K562 (cell line): ENCODE data around the gene BCAR1. TPM values are rescaled to one million over a fixed set of nuclear protein-coding genes. Genes with fewer than 3 reads are reported as not detected.

ENCODE experiments used
- ASH1L ChIP-seq: fragments of 450-650 bp; IDR thresholded peaks from 2 replicates; pipeline ENCODE4 v1.6.1; 2018; ENCODE audit warnings: borderline replicate concordance, mild to moderate bottlenecking, low read depth; ENCODE audit not compliant: partially characterized antibody
- ELF4 ChIP-seq: fragments of 450-650 bp; formaldehyde crosslinking; IDR thresholded peaks from 2 replicates; pipeline ENCODE4 v1.4.0; 2022; ENCODE audit warnings: missing genetic modification characterization
- EP400 ChIP-seq: fragments of 450-650 bp; IDR thresholded peaks from 2 replicates; pipeline ENCODE4 v1.6.1; 2017; ENCODE audit warnings: antibody characterized with exemption, mild to moderate bottlenecking, moderate library complexity
- FIP1L1 ChIP-seq: fragments of 200-400 bp; formaldehyde crosslinking; IDR thresholded peaks from 2 replicates; pipeline ENCODE4 v1.6.1; 2018; ENCODE audit warnings: mild to moderate bottlenecking, low read depth, low read length; ENCODE audit not compliant: poor library complexity, severe bottlenecking
- HLTF ChIP-seq: fragments of 450-650 bp; IDR thresholded peaks from 2 replicates; pipeline ENCODE4 v1.6.1; 2016
- MBD1 ChIP-seq: fragments of 250-450 bp; sonication (Bioruptor Pico); IDR thresholded peaks from 2 replicates; pipeline ENCODE4 v1.8.0; 2022; ENCODE audit warnings: inconsistent platforms
- MIER1 ChIP-seq: fragments of 450-650 bp; IDR thresholded peaks from 2 replicates; pipeline ENCODE4 v1.6.1; 2016; ENCODE audit warnings: antibody characterized with exemption, mild to moderate bottlenecking, low read depth
- NEUROD1 ChIP-seq: fragments of 150-350 bp; IDR thresholded peaks from 2 replicates; pipeline ENCODE4 v1.6.1; 2014; ENCODE audit warnings: borderline replicate concordance, low read length, low read depth; ENCODE audit not compliant: partially characterized antibody
- NFIX ChIP-seq: fragments of 250-450 bp; sonication (Bioruptor Pico); IDR thresholded peaks from 2 replicates; pipeline ENCODE4 v1.4.0; 2020; ENCODE audit warnings: low read depth, mild to moderate bottlenecking, moderate library complexity
- NR2C1 ChIP-seq, 2 experiments: fragments of 450-650 bp; IDR thresholded peaks; 2 replicates each; pipeline ENCODE4 v1.6.1; 2017; ENCODE audit warnings: mild to moderate bottlenecking in 2 of 2, antibody characterized with exemption in 1 of 2, inconsistent platforms in 1 of 2, missing compliant biosample characterization in 1 of 2, missing genetic modification characterization in 1 of 2
- NR2C2 ChIP-seq, 2 experiments: fragments of 200-800 bp in 1 of 2; sonication (Bioruptor generic) in 1 of 2; sonication (generic) in 1 of 2; formaldehyde crosslinking in 1 of 2; IDR thresholded peaks; 2 replicates each; pipeline versions ENCODE4 v1.6.1 to v1.8.0; 2016 to 2022; ENCODE audit warnings: mild to moderate bottlenecking in 1 of 2, missing compliant biosample characterization in 1 of 2, missing genetic modification characterization in 1 of 2, missing genetic modification reagents in 1 of 2
- POLR2A ChIP-seq: fragments of 450-650 bp; conservative IDR thresholded peaks from 2 replicates; pipeline ENCODE4 v1.6.1; 2016
- POLR2AphosphoS5 ChIP-seq: IDR thresholded peaks from 2 replicates; pipeline ENCODE4 v1.6.1; 2011; ENCODE audit warnings: mild to moderate bottlenecking, low read depth, low read length, moderate library complexity; ENCODE audit not compliant: control insufficient read depth, insufficient read depth
- RBM17 ChIP-seq: fragments of 200-400 bp; formaldehyde crosslinking; IDR thresholded peaks from 2 replicates; pipeline ENCODE4 v1.6.1; 2017; ENCODE audit warnings: low read depth, mild to moderate bottlenecking, low read length, borderline replicate concordance
- RBM22 ChIP-seq: fragments of 200-400 bp; formaldehyde crosslinking; IDR thresholded peaks from 2 replicates; pipeline ENCODE4 v1.6.1; 2018; ENCODE audit warnings: low read length, low read depth; ENCODE audit not compliant: poor library complexity, severe bottlenecking
- TSC22D4 ChIP-seq: fragments of 450-650 bp; IDR thresholded peaks from 2 replicates; pipeline ENCODE4 v1.6.1; 2016; ENCODE audit warnings: missing genetic modification characterization, missing biosample characterization, control low read depth
- XRCC3 ChIP-seq: fragments of 450-650 bp; IDR thresholded peaks from 2 replicates; pipeline ENCODE4 v1.6.1; 2017; ENCODE audit warnings: mild to moderate bottlenecking, moderate library complexity
- XRCC5 ChIP-seq: fragments of 200-400 bp; formaldehyde crosslinking; IDR thresholded peaks from 2 replicates; pipeline ENCODE4 v1.6.1; 2017; ENCODE audit warnings: low read depth, mild to moderate bottlenecking, low read length
- ZMIZ1 ChIP-seq, 2 experiments: fragments of 150-350 bp in 1 of 2; IDR thresholded peaks; 2 replicates each; pipeline ENCODE4 v1.6.1; 2012 to 2016; ENCODE audit warnings: low read depth in 2 of 2, low read length in 2 of 2, mild to moderate bottlenecking in 1 of 2, moderate library complexity in 1 of 2
- ZNF217 ChIP-seq: sonication (generic); formaldehyde crosslinking; IDR thresholded peaks from 2 replicates; pipeline ENCODE4 v1.8.0; 2022; ENCODE audit warnings: mild to moderate bottlenecking, missing genetic modification reagents
- ZNF639 ChIP-seq, 2 experiments: fragments of 200-800 bp in 1 of 2; sonication (Bioruptor generic) in 1 of 2; sonication (generic) in 1 of 2; formaldehyde crosslinking in 1 of 2; IDR thresholded peaks in 1 of 2; conservative IDR thresholded peaks in 1 of 2; 2 replicates each; pipeline versions ENCODE4 v1.5.0 to v1.6.1; 2016 to 2020; ENCODE audit warnings: missing compliant biosample characterization in 1 of 2, missing genetic modification characterization in 1 of 2, missing genetic modification reagents in 1 of 2
- polyA plus RNA-seq, 8 experiments: library from polyadenylated mRNA; depleted of rRNA in 4 of 8; stranded (reverse) in 5 of 8; unstranded in 3 of 8; fragments of >200 nt; fragmentation: Nextera tagmentation in 2 of 8; fragmentation: Illumina TruSeq in 1 of 8; extraction: Ambion mirVana in 2 of 8; extraction: Trizol in 1 of 8; gene quantifications; 2 replicates each; pipeline versions ENCODE4 v1.2.1 to v1.2.3, GENCODE V29; 2011 to 2014; ENCODE audit warnings: inconsistent platforms in 1 of 8, missing spikeins in 1 of 8
- total RNA-seq, 7 experiments: library from RNA; depleted of rRNA in 6 of 7; stranded (reverse); fragments of >200 nt in 6 of 7; fragmentation: Illumina TruSeq in 2 of 7; extraction: Trizol in 2 of 7; gene quantifications; 2 replicates each; pipeline versions ENCODE4 v1.2.1 to v1.2.3, GENCODE V29; 2011 to 2021; ENCODE audit warnings: low replicate concordance in 1 of 7

Gene BCAR1
- total and polyA plus RNA-seq, 9 of the 15 experiments (the other 6 are each of a cell fraction or from before 2014, with no cell fraction given): 0.10 to 26.3 (median 3.6) TPM

GRCh38 chr16:75251280-75252048 lies at the start of gene BCAR1 (continued):
- no peak for TF ChIP-seq ZMIZ1 (IDR thresholded peaks at IDR 0.05; ENCODE audit: low read depth in 2 of 2, low read length in 2 of 2)
- TF ChIP-seq MIER1: no peak
- no peak for TF ChIP-seq HLTF
- no peak for TF ChIP-seq NFIX
- TF ChIP-seq ZNF217: no peak
- no peak for TF ChIP-seq ASH1L
- TF ChIP-seq FIP1L1: peak; percentile 16
- TF ChIP-seq ZNF639 (CRISPR knock-in tag; conservative IDR thresholded peaks at IDR 0.05 in 1 of 2, IDR thresholded peaks at IDR 0.05 in 1 of 2): peak in 1 of 2 experiments; percentile 71; a peak in 2 of 4 replicates
- TF ChIP-seq POLR2A: no peak
- TF ChIP-seq XRCC5: no peak
- no peak for TF ChIP-seq ELF4
- TF ChIP-seq NR2C2 (CRISPR knock-in tag; IDR thresholded peaks at IDR 0.05): no peak
- TF ChIP-seq NR2C2 (tag; IDR thresholded peaks at IDR 0.05): peak; percentile 37; the same call in 1 of the 2 replicates
- TF ChIP-seq XRCC3: no peak
- TF ChIP-seq MBD1 (CRISPR knock-in tag): no peak
- TF ChIP-seq EP400: no peak
- no peak for TF ChIP-seq RBM17
- no peak for TF ChIP-seq NR2C1 (IDR thresholded peaks at IDR 0.05)
- no peak for TF ChIP-seq NR2C1 (tag; IDR thresholded peaks at IDR 0.05)
- TF ChIP-seq POLR2AphosphoS5: peak; percentile 56; the same call in 1 of the 2 replicates
- TF ChIP-seq TSC22D4 (tag): no peak
- no peak for TF ChIP-seq RBM22
- TF ChIP-seq NEUROD1: no peak
